VCaP (cell line): ENCODE data around the gene CACNB4.
"Not testable (repeated sequence)": the region's sequence is repeated elsewhere in the genome, so short reads cannot be mapped to it uniquely, and the experiment has no call there.

Source experiments
- H3K27ac ChIP-seq: fragments of 450-650 bp; 2 replicates; pipeline ENCODE4 v1.5.1; 2017
- CTCF ChIP-seq: fragments of 450-650 bp; conservative IDR thresholded peaks from 2 replicates; pipeline ENCODE4 v1.5.1; 2017; ENCODE audit warnings: mild to moderate bottlenecking, moderate library complexity

The CACNB4 gene

GRCh38 chr2:151945186-151945585 is 153.7 kb downstream of the CACNB4 start:
- H3K27ac ChIP-seq = no peak overlapping the region
- no peak for TF ChIP-seq CTCF

- no peak overlapping the region for H3K27ac ChIP-seq
- no peak for TF ChIP-seq CTCF
Measured at GRCh38 chr2:151943461-151943860, 155.4 kb downstream of the CACNB4 start.

- not testable (repeated sequence) for H3K27ac ChIP-seq
Measured at GRCh38 chr2:151942540-151943205, 156.2 kb downstream of the CACNB4 start.

- no peak for TF ChIP-seq CTCF
- H3K27ac ChIP-seq = no peak overlapping the region
Measured at GRCh38 chr2:151937966-151938365, 160.9 kb downstream of the CACNB4 start.

- TF ChIP-seq CTCF = no peak
- H3K27ac ChIP-seq = no peak overlapping the region
Measured at GRCh38 chr2:151936626-151937025, 162.2 kb downstream of the CACNB4 start.

- no peak overlapping the region for H3K27ac ChIP-seq
- no peak for TF ChIP-seq CTCF
Measured at GRCh38 chr2:151933266-151933804, 165.5 kb downstream of the CACNB4 start.

- peak overlapping the region; percentile 77 for H3K27ac ChIP-seq
- TF ChIP-seq CTCF = no peak
Measured at GRCh38 chr2:151931756-151932155, 167.1 kb downstream of the CACNB4 start.

GRCh38 chr2:151931030-151931611 is 167.7 kb downstream of the CACNB4 start:
- TF ChIP-seq CTCF = no peak
- H3K27ac ChIP-seq = peak overlapping the region; percentile 77
